ENCODE measurements around the gene C20orf144. TPM values are rescaled to one million over a fixed set of nuclear protein-coding genes. Genes with fewer than 3 reads are reported as not detected.
A peak's percentile ranks its signal among the peaks of the same experiment; 100 is the strongest.

The C20orf144 gene
- total RNA-seq, 2 experiments from 2014 or later: 0.30 to 0.33 TPM

DNA sequence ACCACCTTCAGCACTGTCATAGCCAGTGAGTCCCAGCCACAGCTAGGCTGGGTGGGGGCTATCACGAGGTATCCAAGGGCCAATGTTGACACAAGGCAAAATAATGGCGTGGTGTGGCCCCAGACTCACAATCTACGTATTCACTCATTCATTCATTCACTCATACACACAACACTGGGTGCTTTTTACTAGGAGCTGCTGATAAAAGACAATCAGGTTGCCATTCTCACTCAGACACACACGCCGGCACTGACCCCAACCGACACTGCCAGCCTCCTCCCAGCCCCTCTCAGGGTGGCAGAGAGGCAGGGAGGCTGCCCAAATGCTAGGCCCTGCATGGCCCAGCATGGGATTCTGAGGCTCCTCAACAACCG lies 1.5 kb upstream of the C20orf144 start:
- ChIA-PET CTCF (no interaction called here), POLR2A (interaction anchor here (0.7 to 16.8 kb wide), 4 partner anchors 9 to 72 kb away, joined by 3 to 312 read pairs (median 6); no protein-coding TSS in a partner anchor)
- Mint-ChIP-seq H3K36me3 (ENCODE audit: low read depth) (peaks cover 7% of the 10 kb centered on the region), H3K4me3 (no peak overlapping the region), H3K9me3 (no peaks in the 10 kb centered on the region), H3K27me3 (no peaks in the 10 kb centered on the region), H3K4me1 (peaks cover 31% of the 10 kb centered on the region), H3K27ac (no peak overlapping the region)
- DNase-seq: no peak

DNA sequence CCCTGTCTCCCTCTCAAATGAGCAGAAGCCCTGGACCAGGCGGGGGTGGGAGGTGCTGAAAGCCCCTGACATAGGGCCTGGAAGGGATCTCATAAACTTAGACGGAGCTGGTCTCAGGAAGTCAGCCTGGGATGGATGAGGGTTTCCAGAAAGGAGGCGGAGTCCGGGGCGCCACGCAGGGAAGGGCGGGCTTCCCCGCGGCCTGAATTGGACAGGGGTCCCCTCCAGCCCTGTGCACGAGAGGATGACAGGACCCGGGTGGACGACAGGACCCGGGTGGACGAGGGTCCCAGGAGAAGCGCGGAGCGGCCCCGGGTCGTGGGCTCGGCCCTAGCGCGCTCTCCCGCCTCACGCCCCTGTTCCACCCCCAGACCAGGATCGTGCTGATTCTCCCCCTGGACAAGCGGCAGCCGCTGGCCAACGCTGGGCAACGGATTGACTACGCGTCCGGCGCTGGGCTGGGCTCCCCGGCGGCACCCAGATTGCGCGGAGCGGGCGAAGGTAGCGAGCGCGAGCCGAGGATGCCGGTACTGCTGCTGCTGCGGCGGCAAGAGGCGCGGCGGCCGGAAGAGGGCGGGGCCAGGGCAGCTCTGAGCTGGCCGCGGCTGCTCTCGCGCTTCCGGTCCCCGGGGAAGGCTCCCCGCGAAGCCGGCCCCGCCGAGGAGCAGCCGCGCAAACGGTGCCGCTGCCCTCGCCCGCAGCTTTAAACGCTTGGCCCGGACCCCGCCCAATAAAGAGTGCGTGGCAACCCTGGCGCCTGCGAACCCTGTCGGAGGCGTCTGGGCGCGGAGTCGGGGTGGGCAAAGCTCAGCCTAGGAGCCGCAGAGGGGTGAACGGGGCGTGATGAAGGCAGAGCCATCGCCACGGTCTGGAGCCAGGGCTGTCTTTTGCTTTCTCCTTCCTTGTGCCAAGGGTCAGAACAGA lies 1.3 kb downstream of the C20orf144 start:
- peak overlapping the region; percentile 79 for H3K4me3 Mint-ChIP-seq
- ChIA-PET POLR2A (interaction anchor here (0.6 to 16.8 kb wide), 25 partner anchors 11 to 448 kb away, joined by 3 to 312 read pairs (median 5); partner anchors contain the start of genes CBFA2T2, CDK5RAP1, E2F1 and EIF2S2), CTCF (interaction anchor here (0.8 to 1.4 kb wide), 4 partner anchors 10 to 210 kb away, joined by 3 to 4 read pairs (median 4); no protein-coding TSS in a partner anchor)
- no peaks in the 10 kb centered on the region for H3K27me3 Mint-ChIP-seq
- H3K4me1 Mint-ChIP-seq: peaks cover 48% of the 10 kb centered on the region
- peak overlapping the region; percentile 88 for H3K27ac Mint-ChIP-seq
- DNase-seq: peak; percentile 89
- H3K9me3 Mint-ChIP-seq: no peaks in the 10 kb centered on the region
- H3K36me3 Mint-ChIP-seq (ENCODE audit: low read depth): peaks cover 10% of the 10 kb centered on the region

DNA sequence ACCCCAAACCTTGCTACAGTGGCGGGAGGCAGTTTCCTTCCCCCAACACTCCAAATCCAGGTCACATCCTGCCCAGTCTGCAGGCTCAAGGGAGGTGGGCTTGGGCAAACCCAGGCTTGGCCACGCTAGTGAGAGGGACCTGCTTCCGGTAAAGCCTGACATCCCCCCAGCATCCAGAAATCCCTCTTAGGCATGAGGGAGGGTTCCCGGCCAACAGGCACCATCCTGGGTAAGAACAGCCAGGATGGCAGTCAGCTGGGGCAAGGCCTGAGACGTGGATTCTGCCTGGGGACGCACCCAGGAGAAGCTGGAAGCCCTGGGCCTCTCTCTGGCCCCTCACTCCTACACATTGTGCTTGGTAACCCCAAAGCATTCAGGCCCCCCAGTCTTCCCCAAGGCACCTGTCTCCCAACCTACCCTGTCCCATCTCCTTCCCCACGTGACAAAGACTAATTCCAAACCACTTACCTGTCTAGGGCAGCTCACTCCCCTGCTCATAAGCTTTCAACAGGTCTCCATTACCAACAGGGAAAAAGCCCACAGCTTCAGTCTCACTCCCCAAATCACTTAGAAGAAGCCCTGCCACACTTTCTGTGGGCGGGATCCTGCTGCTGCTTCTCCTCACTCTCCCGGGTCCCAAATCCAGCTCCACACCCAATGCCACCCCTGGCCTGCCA lies 2.1 kb downstream of the C20orf144 start:
- H3K4me1 Mint-ChIP-seq: peaks cover 52% of the 10 kb centered on the region
- no peak for DNase-seq
- peak overlapping the region; percentile 79 for H3K4me3 Mint-ChIP-seq
- H3K9me3 Mint-ChIP-seq: no peaks in the 10 kb centered on the region
- POLR2A ChIA-PET: interaction anchor here (0.7 to 16.8 kb wide), 20 partner anchors 11 to 330 kb away, joined by 3 to 312 read pairs (median 13); partner anchors contain the start of genes CBFA2T2, E2F1, PXMP4 and RALY
- H3K27ac Mint-ChIP-seq: peak overlapping the region; percentile 88
- CTCF ChIA-PET: interaction anchor here (0.6 to 1.4 kb wide), 6 partner anchors 11 to 210 kb away, joined by 3 to 5 read pairs (median 3); partner anchors contain the start of gene ZNF341
- H3K27me3 Mint-ChIP-seq: no peaks in the 10 kb centered on the region
- peaks cover 11% of the 10 kb centered on the region for H3K36me3 Mint-ChIP-seq (ENCODE audit: low read depth)

DNA sequence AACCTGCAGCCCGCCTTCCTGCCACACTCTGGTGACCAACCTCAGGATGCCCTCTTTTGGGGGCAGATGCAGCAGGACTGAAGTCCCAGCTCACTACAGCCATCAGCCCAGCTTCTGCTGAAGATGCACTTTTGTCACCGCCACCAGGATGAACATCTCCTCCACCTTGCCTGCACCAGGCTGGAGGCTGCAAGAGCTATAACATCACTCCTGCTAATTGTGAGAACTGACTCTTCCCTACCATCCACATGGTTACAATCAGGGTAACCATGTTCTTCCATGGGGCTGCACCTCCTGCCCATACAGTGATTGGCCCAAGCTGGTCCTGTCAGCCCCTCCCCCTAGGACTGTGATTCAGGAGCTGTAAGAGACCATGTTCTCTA lies 2.6 kb downstream of the C20orf144 start:
- Mint-ChIP-seq H3K36me3 (ENCODE audit: low read depth) (peaks cover 11% of the 10 kb centered on the region), H3K4me1 (peaks cover 52% of the 10 kb centered on the region), H3K27me3 (no peaks in the 10 kb centered on the region), H3K9me3 (no peaks in the 10 kb centered on the region), H3K4me3 (peak overlapping the region; percentile 79), H3K27ac (peak overlapping the region; percentile 88)
- POLR2A ChIA-PET: interaction anchor here (0.7 to 16.8 kb wide), 16 partner anchors 9 to 221 kb away, joined by 3 to 312 read pairs (median 16); partner anchors contain the start of genes CBFA2T2, E2F1, PXMP4 and SNTA1
- no peak for DNase-seq
- CTCF ChIA-PET: interaction anchor here (0.6 to 1.4 kb wide), 5 partner anchors 10 to 211 kb away, joined by 3 to 5 read pairs (median 3); partner anchors contain the start of gene ZNF341

DNA sequence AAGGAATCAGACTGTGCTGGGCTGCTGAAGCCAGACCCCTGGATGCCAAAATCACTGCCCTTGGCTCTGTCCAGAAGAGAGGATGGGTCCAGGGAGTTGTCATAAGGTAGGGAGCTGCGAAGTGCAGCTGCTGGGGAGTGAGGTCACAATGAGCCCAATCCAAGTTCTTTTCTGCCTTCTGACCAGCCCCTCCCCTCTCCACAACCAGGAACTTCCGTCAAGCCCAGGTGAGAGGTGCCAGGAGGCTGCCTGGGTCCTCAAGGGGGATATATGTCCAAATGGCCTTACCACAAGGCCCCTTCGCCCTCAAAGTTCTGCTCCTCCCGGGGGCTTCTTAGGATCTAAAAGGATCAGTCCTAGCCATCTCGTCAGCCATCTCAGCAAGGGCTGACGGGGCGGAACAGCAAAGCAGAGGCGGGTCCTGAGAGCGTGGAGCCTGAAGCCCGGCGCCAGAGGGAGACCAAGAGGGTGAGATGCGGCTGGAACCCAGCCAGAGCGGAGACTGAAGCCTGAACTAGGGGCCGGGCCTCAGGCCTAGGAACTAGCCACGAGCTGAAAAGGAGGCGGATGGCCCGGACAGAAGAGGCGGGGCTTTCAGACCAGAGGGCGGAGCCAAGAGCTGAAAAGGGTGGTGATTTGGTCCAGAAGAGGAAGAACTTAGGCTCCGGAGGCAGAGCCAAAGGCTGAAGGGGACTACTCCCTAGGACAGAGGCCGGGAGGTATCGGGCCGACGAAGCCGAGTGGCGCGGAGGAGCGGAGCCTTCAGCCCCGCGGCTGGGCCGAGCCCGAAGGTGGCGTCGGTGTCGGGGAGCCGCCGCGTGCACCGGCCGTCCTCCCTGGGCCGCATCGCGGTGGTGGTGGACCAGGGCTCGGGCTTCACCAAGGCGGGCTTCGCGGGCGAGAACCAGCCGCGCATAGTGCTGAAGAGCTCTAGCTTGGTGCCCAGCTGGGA lies 4.4 kb downstream of the C20orf144 start, which contains the start of gene ACTL10:
ACTL10 (plus strand) TSS at position 651 of the 952 bp plus-strand sequence. CDS start 555 bp downstream, outside the sequence.
- H3K27me3 Mint-ChIP-seq: no peaks in the 10 kb centered on the region
- H3K36me3 Mint-ChIP-seq (ENCODE audit: low read depth): peaks cover 11% of the 10 kb centered on the region

DNA sequence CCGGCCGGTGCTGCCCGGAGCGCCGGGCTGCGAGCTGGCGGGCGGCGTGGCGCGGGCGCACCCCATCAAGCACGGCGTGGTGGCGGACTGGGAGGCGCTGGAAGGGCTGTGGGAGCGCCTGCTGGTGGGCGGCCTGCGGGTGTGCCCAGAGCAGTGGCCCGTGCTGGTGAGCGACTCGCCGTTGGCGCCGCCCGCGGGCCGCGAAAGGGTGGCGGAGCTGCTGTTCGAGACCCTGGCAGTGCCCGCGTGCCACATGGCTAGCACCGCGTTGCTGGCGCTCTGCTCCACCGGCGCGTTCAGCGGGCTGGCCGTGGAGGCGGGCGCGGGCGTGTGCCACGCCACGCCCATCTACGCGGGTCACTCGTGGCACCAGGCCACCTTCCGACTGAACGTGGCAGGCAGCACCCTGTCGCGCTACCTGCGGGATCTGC lies 5.1 kb downstream of the C20orf144 start:
- peak overlapping the region; percentile 91 for H3K4me3 Mint-ChIP-seq
- peaks cover 15% of the 10 kb centered on the region for H3K36me3 Mint-ChIP-seq (ENCODE audit: low read depth)
- H3K27ac Mint-ChIP-seq: peak overlapping the region; percentile 71
- ChIA-PET POLR2A (interaction anchor here (1.1 to 16.8 kb wide), 17 partner anchors 8 to 445 kb away, joined by 3 to 312 read pairs (median 10); partner anchors contain the start of genes CBFA2T2, EIF2S2, PXMP4 and RALY), CTCF (interaction anchor here (0.8 to 4.9 kb wide), 20 partner anchors 12 to 302 kb away, joined by 3 to 63 read pairs (median 5); partner anchors contain the start of genes CBFA2T2, PXMP4 and SNTA1)
- peaks cover 57% of the 10 kb centered on the region for H3K4me1 Mint-ChIP-seq
- no peaks in the 10 kb centered on the region for H3K9me3 Mint-ChIP-seq
- H3K27me3 Mint-ChIP-seq: no peaks in the 10 kb centered on the region
- peak; percentile 51 for DNase-seq

More for the DNA sequence above, 4.4 kb downstream of the C20orf144 start, which contains the start of gene ACTL10:
- peaks cover 58% of the 10 kb centered on the region for H3K4me1 Mint-ChIP-seq
- ChIA-PET POLR2A (interaction anchor here (0.8 to 16.8 kb wide), 20 partner anchors 9 to 445 kb away, joined by 3 to 312 read pairs (median 10); partner anchors contain the start of genes CBFA2T2, CHMP4B, EIF2S2 and PXMP4), CTCF (interaction anchor here (0.6 to 4.9 kb wide), 13 partner anchors 13 to 280 kb away, joined by 3 to 63 read pairs (median 6); partner anchors contain the start of genes CBFA2T2, PXMP4 and SNTA1)
- DNase-seq: peak; percentile 88
- peak within 1 kb of the TSS; percentile 91 for H3K4me3 Mint-ChIP-seq
- H3K9me3 Mint-ChIP-seq: no peaks in the 10 kb centered on the region
- peak within 1 kb of the TSS; percentile 90 for H3K27ac Mint-ChIP-seq

DNA sequence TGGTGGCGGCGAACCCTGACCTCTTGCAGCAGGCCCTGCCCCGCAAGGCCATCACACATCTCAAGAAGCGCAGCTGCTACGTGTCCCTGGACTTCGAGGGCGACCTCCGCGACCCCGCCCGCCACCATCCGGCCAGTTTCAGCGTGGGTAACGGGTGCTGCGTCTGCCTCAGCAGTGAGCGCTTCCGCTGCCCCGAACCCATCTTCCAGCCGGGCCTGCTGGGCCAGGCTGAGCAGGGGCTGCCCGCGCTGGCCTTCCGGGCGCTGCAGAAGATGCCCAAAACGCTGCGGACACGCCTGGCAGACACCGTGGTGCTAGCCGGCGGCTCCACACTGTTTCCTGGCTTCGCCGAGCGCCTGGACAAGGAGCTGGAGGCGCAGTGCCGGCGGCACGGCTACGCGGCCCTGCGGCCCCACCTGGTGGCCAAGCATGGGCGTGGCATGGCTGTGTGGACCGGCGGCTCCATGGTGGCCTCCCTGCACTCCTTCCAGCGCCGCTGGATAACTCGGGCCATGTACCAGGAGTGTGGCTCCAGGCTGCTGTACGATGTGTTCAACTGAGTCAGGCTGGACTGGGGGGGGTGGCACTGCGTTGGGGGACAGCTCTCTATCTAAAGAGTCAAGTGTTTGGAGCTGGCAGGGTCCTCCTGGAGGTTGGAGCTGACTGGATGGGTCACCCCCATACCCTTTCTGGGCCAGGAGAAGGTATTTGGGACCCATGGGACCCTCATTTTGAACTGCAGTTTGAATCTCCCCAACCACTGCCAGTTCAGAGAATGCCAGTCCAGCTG lies 5.7 kb downstream of the C20orf144 start:
- H3K27ac Mint-ChIP-seq: peak overlapping the region; percentile 71
- POLR2A ChIA-PET: interaction anchor here (0.7 to 16.8 kb wide), 18 partner anchors 8 to 444 kb away, joined by 3 to 312 read pairs (median 7); partner anchors contain the start of genes CBFA2T2, EIF2S2, PXMP4 and RALY
- no peaks in the 10 kb centered on the region for H3K27me3 Mint-ChIP-seq
- peak; percentile 83 for DNase-seq
- peaks cover 15% of the 10 kb centered on the region for H3K36me3 Mint-ChIP-seq (ENCODE audit: low read depth)
- peak overlapping the region; percentile 91 for H3K4me3 Mint-ChIP-seq
- H3K9me3 Mint-ChIP-seq: no peaks in the 10 kb centered on the region
- H3K4me1 Mint-ChIP-seq: peaks cover 58% of the 10 kb centered on the region
- CTCF ChIA-PET: interaction anchor here (0.7 to 4.9 kb wide), 24 partner anchors 12 to 302 kb away, joined by 3 to 63 read pairs (median 5); partner anchors contain the start of genes CBFA2T2, CDK5RAP1, PXMP4 and SNTA1

DNA sequence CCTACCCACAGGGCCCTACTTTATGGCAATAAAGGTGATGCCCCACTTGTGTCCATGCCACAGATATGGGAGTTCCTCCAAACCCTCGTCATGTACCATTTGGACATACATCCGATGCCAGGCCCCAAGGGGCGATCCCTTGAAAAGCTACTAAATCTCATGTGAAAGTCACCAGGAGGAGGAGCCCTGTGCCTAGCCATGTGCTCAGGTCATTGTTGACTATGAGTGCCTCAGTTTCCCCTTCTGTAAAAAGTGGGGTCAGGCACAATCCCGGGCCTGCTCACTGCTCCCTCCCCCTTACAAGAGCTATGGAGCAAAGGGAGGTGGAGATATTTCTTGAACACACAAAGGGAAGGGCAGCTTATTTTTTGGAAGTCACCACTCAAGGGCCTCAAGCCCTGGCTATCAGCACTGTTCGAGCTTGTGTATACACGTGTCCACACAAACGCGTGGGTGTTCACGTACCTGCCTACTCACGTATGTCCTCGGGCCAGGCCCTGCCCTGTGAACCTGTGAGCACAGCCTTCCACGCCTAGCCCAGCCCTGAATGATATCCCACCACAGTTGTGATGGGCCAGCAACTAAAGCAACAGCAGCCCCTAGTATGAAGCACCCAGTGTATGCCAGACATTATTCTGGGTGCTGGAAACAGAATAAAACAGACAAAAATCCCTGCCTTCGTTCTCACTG lies 6.5 kb downstream of the C20orf144 start:
- POLR2A ChIA-PET: interaction anchor here (0.7 to 16.8 kb wide), 11 partner anchors 13 to 444 kb away, joined by 3 to 312 read pairs (median 5); partner anchors contain the start of genes CBFA2T2, EIF2S2, PXMP4 and RALY
- peaks cover 15% of the 10 kb centered on the region for H3K36me3 Mint-ChIP-seq (ENCODE audit: low read depth)
- H3K9me3 Mint-ChIP-seq: no peaks in the 10 kb centered on the region
- H3K4me1 Mint-ChIP-seq: peaks cover 63% of the 10 kb centered on the region
- DNase-seq: no peak
- peak overlapping the region; percentile 91 for H3K4me3 Mint-ChIP-seq
- CTCF ChIA-PET: interaction anchor here (0.7 to 4.9 kb wide), 23 partner anchors 11 to 303 kb away, joined by 3 to 63 read pairs (median 5); partner anchors contain the start of genes CBFA2T2, CDK5RAP1, PXMP4 and SNTA1
- H3K27ac Mint-ChIP-seq: peak overlapping the region; percentile 6
- H3K27me3 Mint-ChIP-seq: no peaks in the 10 kb centered on the region

DNA sequence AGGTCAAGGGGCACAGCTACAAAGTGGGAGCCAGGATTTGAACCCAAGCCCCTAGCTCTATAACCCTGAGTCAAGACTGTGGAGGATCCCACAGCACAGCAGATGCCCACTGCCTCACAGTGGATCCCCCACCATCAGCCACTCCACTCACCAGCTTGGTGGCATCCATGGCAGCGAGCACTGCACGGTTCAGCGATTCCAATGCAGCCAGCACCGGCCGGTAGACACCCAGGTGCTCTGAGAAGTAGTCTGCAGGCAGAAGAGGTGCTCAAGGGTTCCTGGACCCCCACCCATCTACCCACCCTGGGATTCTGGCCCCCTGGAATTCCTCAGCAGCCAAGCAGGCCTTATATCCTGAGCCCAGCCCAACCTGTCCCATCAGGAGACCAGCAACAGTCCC lies 7.1 kb downstream of the C20orf144 start:
- CTCF ChIA-PET: interaction anchor here (0.8 to 4.9 kb wide), 9 partner anchors 11 to 246 kb away, joined by 3 to 63 read pairs (median 9); partner anchors contain the start of genes CBFA2T2 and PXMP4
- Mint-ChIP-seq H3K4me1 (peaks cover 61% of the 10 kb centered on the region), H3K27ac (no peak overlapping the region), H3K4me3 (no peak overlapping the region), H3K27me3 (no peaks in the 10 kb centered on the region), H3K36me3 (ENCODE audit: low read depth) (peaks cover 15% of the 10 kb centered on the region), H3K9me3 (no peaks in the 10 kb centered on the region)
- POLR2A ChIA-PET: interaction anchor here (1.1 to 16.8 kb wide), 4 partner anchors 12 to 63 kb away, joined by 3 to 312 read pairs (median 19); partner anchors contain the start of genes PXMP4 and ZNF341
- DNase-seq: no peak

Data from activated CD4-positive, alpha-beta memory T cell treated with anti-CD3 and anti-CD28 coated beads, Interleukin-2, amount 10 ng/mL, durations not matched to agents 7 days and 5 days (primary cell).